CD14-positive monocyte (primary cell): ENCODE results near the gene TMEM50A. TPM values are rescaled to one million over a fixed set of nuclear protein-coding genes. Genes with fewer than 3 reads are reported as not detected.
A peak's percentile ranks its signal among the peaks of the same experiment; 100 is the strongest.
"Not testable (repeated sequence)": the region's sequence is repeated elsewhere in the genome, so short reads cannot be mapped to it uniquely, and the experiment has no call there.

ENCODE experiments used
- DNase-seq, 3 donors: peaks; one replicate each; pipeline ENCODE4 v3.0.0-alpha.2; 2011 to 2022
- H2AFZ ChIP-seq: 2 replicates; pipeline ENCODE4 v1.6.0; 2012; ENCODE audit warnings: mild to moderate bottlenecking, low read depth, low read length, inconsistent platforms; ENCODE audit not compliant: insufficient read depth, poor library complexity, severe bottlenecking
- H3K27ac ChIP-seq, 2 donors: 1 replicate in 1 of 2; 2 replicates in 1 of 2; pipeline ENCODE4 v1.5.1; 2012 to 2013; ENCODE audit warnings: low read length in 2 of 2, control low read depth in 1 of 2, inconsistent platforms in 1 of 2, low read depth in 1 of 2, mild to moderate bottlenecking in 1 of 2
- H3K27me3 ChIP-seq, 2 donors: one replicate each; pipeline versions ENCODE4 v1.6.0 to v1.6.1; 2011 to 2013; ENCODE audit warnings: low read length in 2 of 2; ENCODE audit not compliant: control insufficient read depth in 2 of 2, insufficient read depth in 2 of 2
- H3K36me3 ChIP-seq, 2 donors: replicated peaks in 1 of 2; 1 replicate in 1 of 2; 2 replicates in 1 of 2; pipeline versions ENCODE4 v1.5.1 to v1.6.1; 2012 to 2013; ENCODE audit warnings: low read length in 2 of 2, control low read depth in 1 of 2, inconsistent platforms in 1 of 2, mild to moderate bottlenecking in 1 of 2; ENCODE audit not compliant: insufficient read depth in 2 of 2, control insufficient read depth in 1 of 2
- H3K4me1 ChIP-seq, 2 donors: 1 replicate in 1 of 2; 2 replicates in 1 of 2; pipeline versions ENCODE4 v1.5.1 to v1.6.1; 2012 to 2013; ENCODE audit warnings: low read length in 2 of 2, control low read depth in 1 of 2, inconsistent platforms in 1 of 2, mild to moderate bottlenecking in 1 of 2, moderate library complexity in 1 of 2; ENCODE audit not compliant: insufficient read depth in 2 of 2, control insufficient read depth in 1 of 2
- H3K4me2 ChIP-seq: replicated peaks from 2 replicates; pipeline ENCODE3; 2012; ENCODE audit warnings: low read length, moderate library complexity, mild to moderate bottlenecking; ENCODE audit not compliant: poor library complexity, severe bottlenecking; ENCODE audit errors: extremely low read depth
- H3K4me3 ChIP-seq, 3 experiments: fragments of 200-600 bp in 1 of 3; sonication (generic) in 1 of 3; replicated peaks in 1 of 3; 1 replicate in 2 of 3; 2 replicates in 1 of 3; pipeline ENCODE4 v1.5.1; 2011 to 2013; ENCODE audit warnings: low read length in 3 of 3, mild to moderate bottlenecking in 3 of 3, control low read depth in 2 of 3, low read depth in 2 of 3, inconsistent platforms in 1 of 3, moderate library complexity in 1 of 3
- H3K79me2 ChIP-seq: 2 replicates; pipeline ENCODE4 v1.6.0; 2012; ENCODE audit warnings: mild to moderate bottlenecking, control low read depth, inconsistent platforms, low read length, moderate library complexity; ENCODE audit not compliant: insufficient read depth
- H3K9ac ChIP-seq: 2 replicates; pipeline ENCODE4 v1.6.0; 2017; ENCODE audit warnings: low read length, mild to moderate bottlenecking; ENCODE audit not compliant: insufficient read depth, poor library complexity, severe bottlenecking
- H3K9me3 ChIP-seq, 2 donors: replicated peaks in 1 of 2; 1 replicate in 1 of 2; 2 replicates in 1 of 2; pipeline versions ENCODE4 v1.5.1 to v1.6.1; 2012 to 2013; ENCODE audit warnings: low read length in 2 of 2, control low read depth in 1 of 2; ENCODE audit not compliant: control insufficient read depth in 1 of 2, insufficient read depth in 1 of 2
- H4K20me1 ChIP-seq: 2 replicates; pipeline ENCODE4 v1.6.0; 2012; ENCODE audit warnings: mild to moderate bottlenecking, low read length, control low read depth, moderate library complexity; ENCODE audit not compliant: insufficient read depth
- H3K27ac Mint-ChIP-seq, 7 donors: one replicate each; pipeline ENCODE4 v1.8.0; 2020; ENCODE audit warnings: mild to moderate bottlenecking in 7 of 7, mixed read lengths in 7 of 7, moderate library complexity in 6 of 7, inconsistent platforms in 2 of 7
- H3K27me3 Mint-ChIP-seq, 3 donors: one replicate each; pipeline ENCODE4 v1.8.0; 2021 to 2022; ENCODE audit warnings: low read depth in 3 of 3, mild to moderate bottlenecking in 3 of 3, mixed read lengths in 3 of 3, moderate library complexity in 3 of 3, inconsistent platforms in 1 of 3
- H3K36me3 Mint-ChIP-seq, 2 donors: one replicate each; pipeline ENCODE4 v1.8.0; 2020; ENCODE audit warnings: mixed read lengths in 2 of 2, inconsistent platforms in 1 of 2, mild to moderate bottlenecking in 1 of 2
- H3K4me1 Mint-ChIP-seq: one replicate; pipeline ENCODE4 v1.8.0; 2020; ENCODE audit warnings: mild to moderate bottlenecking, mixed read lengths
- H3K4me3 Mint-ChIP-seq, 2 donors: one replicate each; pipeline ENCODE4 v1.8.0; 2020; ENCODE audit warnings: mild to moderate bottlenecking in 2 of 2, mixed read lengths in 2 of 2, moderate library complexity in 1 of 2
- H3K9me3 Mint-ChIP-seq, 7 donors: one replicate each; pipeline ENCODE4 v1.8.0; 2020 to 2022; ENCODE audit warnings: mixed read lengths in 7 of 7, mild to moderate bottlenecking in 6 of 7, moderate library complexity in 6 of 7, inconsistent platforms in 2 of 7
- WGBS: methylation state at CpG from one replicate; pipeline ENCODE4 v1.1.5; 2013; ENCODE audit warnings: missing lambda C conversion rate; ENCODE audit not compliant: insufficient coverage; 5-methylcytosine and 5-hydroxymethylcytosine counted together
- intact Hi-C, 2 donors: fragments of 100-400 bp; cut with micrococcal nuclease; formaldehyde crosslinking; loops; one replicate each; pipeline versions ENCODE4 v1.15.0 to v1.15.1; 2023
- polyA plus RNA-seq, 3 donors: library from polyadenylated mRNA; depleted of rRNA in 1 of 3; unstranded in 2 of 3; stranded (reverse) in 1 of 3; fragments of 300-500 nt in 2 of 3; fragments of >200 nt in 1 of 3; fragmentation: Illumina TruSeq in 2 of 3; gene quantifications; 1 replicate in 2 of 3; 2 replicates in 1 of 3; pipeline ENCODE4 v1.2.3, GENCODE V29; 2012 to 2021

Gene TMEM50A
- polyA plus RNA-seq, 3 donors: 61.1 to 305 (median 277) TPM

DNA sequence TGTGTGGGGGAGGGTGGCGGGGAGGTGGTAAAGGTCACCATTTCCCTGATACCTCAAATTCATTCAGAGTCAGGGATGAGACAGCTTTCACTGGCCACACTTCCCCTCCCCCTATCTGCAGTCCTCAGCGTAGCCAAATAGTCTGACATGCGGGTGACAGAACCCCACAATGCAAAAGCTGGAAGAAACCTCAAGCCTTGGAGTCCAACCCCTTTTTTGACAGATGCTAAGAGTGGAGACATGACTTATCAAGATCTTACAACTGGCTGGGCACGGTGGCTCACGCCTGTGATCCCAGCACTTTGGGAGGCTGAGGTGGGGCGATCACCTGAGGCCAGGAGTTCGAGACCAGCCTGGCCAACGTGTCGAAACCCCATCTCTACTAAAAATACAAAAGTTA is 16.0 kb upstream of the TMEM50A start:
- H3K4me3 Mint-ChIP-seq, H3K27me3 ChIP-seq, H3K4me2 ChIP-seq, H3K4me1 Mint-ChIP-seq, H3K36me3 ChIP-seq, H3K79me2 ChIP-seq, H4K20me1 ChIP-seq, H3K27me3 Mint-ChIP-seq, H3K27ac Mint-ChIP-seq, H3K4me1 ChIP-seq, H2AFZ ChIP-seq, DNase-seq, H3K9ac ChIP-seq, H3K9me3 Mint-ChIP-seq, H3K4me3 ChIP-seq, intact Hi-C loops, H3K27ac ChIP-seq, H3K9me3 ChIP-seq: not testable (repeated sequence)
- peaks cover 12 to 26% of the 10 kb centered on the region in 2 donors for H3K36me3 Mint-ChIP-seq
- no CpG with 5 or more reads among the region's 9 CpGs for WGBS

DNA sequence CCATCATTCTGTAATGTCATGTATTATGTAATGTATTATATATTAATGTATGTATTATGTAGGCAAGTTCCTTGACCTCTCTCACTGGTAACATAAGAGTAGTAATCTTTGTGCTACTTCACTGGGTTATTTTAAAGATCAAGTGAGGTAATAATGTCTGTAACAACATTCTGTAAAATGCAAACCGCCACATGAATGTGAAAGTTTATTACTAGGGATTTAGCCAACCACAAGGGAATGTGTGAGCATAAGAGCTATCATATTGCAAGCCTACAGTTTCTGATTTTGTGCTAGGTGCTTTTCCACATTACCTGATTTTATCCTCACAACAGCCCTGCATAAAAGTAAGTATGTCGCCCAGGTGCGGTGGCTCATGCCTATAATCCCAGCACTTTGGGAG is 13.7 kb upstream of the TMEM50A start:
- H3K4me3 ChIP-seq, H3K27ac Mint-ChIP-seq, H3K4me1 ChIP-seq, H3K4me3 Mint-ChIP-seq, H2AFZ ChIP-seq, intact Hi-C loops, H3K9me3 Mint-ChIP-seq, H3K27ac ChIP-seq, H3K4me1 Mint-ChIP-seq, H3K27me3 ChIP-seq, H4K20me1 ChIP-seq, H3K36me3 ChIP-seq, H3K79me2 ChIP-seq, DNase-seq, H3K9ac ChIP-seq, H3K9me3 ChIP-seq, H3K27me3 Mint-ChIP-seq, H3K4me2 ChIP-seq: not testable (repeated sequence)
- WGBS: no CpG with 5 or more reads among the region's 3 CpGs
- peaks cover 3 to 14% of the 10 kb centered on the region in 2 donors for H3K36me3 Mint-ChIP-seq

DNA sequence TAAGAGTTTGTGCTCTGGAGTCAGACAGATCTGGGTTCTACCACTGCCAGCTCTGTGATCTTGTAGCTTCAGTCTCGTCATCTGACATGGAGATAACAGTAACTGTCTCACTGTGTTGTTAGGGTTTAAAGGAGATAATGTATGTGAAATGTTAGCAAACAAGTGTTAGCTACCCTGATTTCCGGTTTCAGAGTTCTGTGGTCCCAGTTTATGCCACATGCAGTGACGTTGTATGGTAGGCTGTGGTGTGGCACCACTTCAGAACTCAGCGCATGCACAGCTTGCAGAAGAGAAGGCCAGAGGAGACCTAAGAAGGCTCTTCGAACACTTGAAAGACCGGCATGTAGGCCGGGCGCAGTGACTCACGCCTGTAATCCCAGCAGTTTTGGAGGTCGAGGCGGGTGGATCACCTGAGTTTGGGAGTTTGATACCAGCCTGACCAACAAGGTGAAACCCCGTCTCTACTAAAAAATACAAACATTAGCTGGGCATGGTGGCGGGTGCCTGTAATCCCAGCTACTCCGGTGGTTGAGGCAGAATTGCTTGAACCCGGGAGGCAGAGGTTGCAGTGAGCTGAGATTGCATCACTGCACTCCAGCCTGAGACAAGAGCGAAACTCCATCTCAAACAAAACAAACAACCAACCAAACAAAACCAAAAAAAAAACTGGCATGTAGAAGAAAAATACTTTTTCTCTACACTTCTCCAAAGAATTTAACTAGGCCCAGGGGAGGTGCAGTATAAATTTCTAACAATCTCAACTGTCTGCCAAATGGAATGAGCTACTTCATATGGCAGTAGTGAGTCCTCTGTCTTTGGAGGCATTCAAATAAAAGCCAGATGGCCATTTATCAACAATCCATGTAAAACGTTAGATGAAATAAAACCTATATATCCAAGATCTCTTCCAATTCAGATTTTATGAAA is 10.0 kb upstream of the TMEM50A start:
- H3K9ac ChIP-seq, H4K20me1 ChIP-seq, H3K79me2 ChIP-seq, H3K27ac Mint-ChIP-seq, H2AFZ ChIP-seq, H3K4me2 ChIP-seq, H3K4me1 ChIP-seq, H3K9me3 Mint-ChIP-seq, H3K27ac ChIP-seq, H3K4me3 ChIP-seq, H3K27me3 Mint-ChIP-seq, H3K4me3 Mint-ChIP-seq, H3K4me1 Mint-ChIP-seq, H3K36me3 ChIP-seq, DNase-seq, intact Hi-C loops, H3K9me3 ChIP-seq, H3K27me3 ChIP-seq: not testable (repeated sequence)
- no CpG with 5 or more reads among the region's 17 CpGs for WGBS
- peaks cover 9 to 11% of the 10 kb centered on the region in 2 donors for H3K36me3 Mint-ChIP-seq

DNA sequence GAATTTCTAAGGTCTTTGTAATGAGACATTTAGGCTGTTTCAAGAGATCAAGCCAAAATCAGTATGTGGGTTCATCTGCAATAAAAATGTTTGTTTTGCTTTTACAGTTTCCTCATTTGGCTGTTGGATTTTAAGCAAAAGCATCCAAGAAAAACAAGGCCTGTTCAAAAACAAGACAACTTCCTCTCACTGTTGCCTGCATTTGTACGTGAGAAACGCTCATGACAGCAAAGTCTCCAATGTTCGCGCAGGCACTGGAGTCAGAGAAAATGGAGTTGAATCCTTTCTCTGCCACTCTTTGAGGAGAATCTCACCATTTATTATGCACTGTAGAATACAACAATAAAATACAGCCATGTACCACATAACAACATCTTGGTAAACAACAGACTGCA is 9.3 kb upstream of the TMEM50A start:
- H3K4me1 Mint-ChIP-seq: peaks cover 11% of the 10 kb centered on the region
- H3K4me1 ChIP-seq, H3K36me3 ChIP-seq, intact Hi-C loops, H2AFZ ChIP-seq, H3K4me3 ChIP-seq, H3K9me3 Mint-ChIP-seq, H3K4me2 ChIP-seq, H3K27me3 Mint-ChIP-seq, H3K27me3 ChIP-seq, H4K20me1 ChIP-seq, H3K4me3 Mint-ChIP-seq, H3K9me3 ChIP-seq, H3K27ac ChIP-seq, H3K9ac ChIP-seq, DNase-seq, H3K79me2 ChIP-seq: not testable (repeated sequence)
- H3K36me3 Mint-ChIP-seq: peaks cover 15 to 17% of the 10 kb centered on the region in 2 donors
- peak overlapping the region in 6 of 7 donors; percentile 20 to 95 (median 60) for H3K27ac Mint-ChIP-seq
- WGBS: no CpG with 5 or more reads among the region's 4 CpGs
